Measurements from ENCODE around the gene NEURL1.
"Not testable (repeated sequence)": the region's sequence is repeated elsewhere in the genome, so short reads cannot be mapped to it uniquely, and the experiment has no call there.

NEURL1 gene

GRCh38 chr10:103629581-103629980 is 136.1 kb downstream of the NEURL1 start:
- no peak for ATAC-seq

GRCh38 chr10:103630156-103630555 is 136.7 kb downstream of the NEURL1 start:
- no peak for ATAC-seq

- ATAC-seq, result no peak
Observed at GRCh38 chr10:103632247-103632642, 138.7 kb downstream of the NEURL1 start.

GRCh38 chr10:103632871-103633270 is 139.4 kb downstream of the NEURL1 start:
- not testable (repeated sequence) for ATAC-seq

GRCh38 chr10:103633846-103634245 is 140.3 kb downstream of the NEURL1 start:
- ATAC-seq, result no peak

- no peak for ATAC-seq
Observed at GRCh38 chr10:103635580-103635979, 142.1 kb downstream of the NEURL1 start.

GRCh38 chr10:103636492-103636891 is 143.0 kb downstream of the NEURL1 start:
- no peak for ATAC-seq

- no peak for ATAC-seq
Observed at GRCh38 chr10:103637011-103637410, 143.5 kb downstream of the NEURL1 start.

- ATAC-seq, result no peak
Observed at GRCh38 chr10:103637927-103638557, 144.5 kb downstream of the NEURL1 start.

GRCh38 chr10:103638948-103639347 is 145.4 kb downstream of the NEURL1 start:
- no peak for ATAC-seq

- no peak for ATAC-seq
Observed at GRCh38 chr10:103640436-103641181, 147.1 kb downstream of the NEURL1 start.

GRCh38 chr10:103641326-103641725 is 147.8 kb downstream of the NEURL1 start:
- ATAC-seq, result no peak

All from activated CD4-positive, CD25-positive, alpha-beta regulatory T cell treated with anti-CD3 and anti-CD28 coated beads, Interleukin-2, amount 50 U/mL, for 24 hours (primary cell).